Measurements from ENCODE around the gene CDH23.

GRCh38 chr10:71646037-71646436, 249.3 kb downstream of the CDH23 start:
- TF ChIP-seq POLR2A (IDR thresholded peaks at IDR 0.05; ENCODE audit: low read length) (no peak), GATA1 (IDR thresholded peaks at IDR 0.05; ENCODE audit: low read depth, low read length) (no peak)

All from erythroblast (primary cell).